Measurements from ENCODE around the gene PHIP. TPM values are rescaled to one million over a fixed set of nuclear protein-coding genes. Genes with fewer than 3 reads are reported as not detected.

Gene PHIP
- total and polyA plus RNA-seq, 2 of the 8 experiments (the other 6 are each of a cell fraction or from before 2014, with no cell fraction given), result 7.3 to 56.2 TPM

DNA sequence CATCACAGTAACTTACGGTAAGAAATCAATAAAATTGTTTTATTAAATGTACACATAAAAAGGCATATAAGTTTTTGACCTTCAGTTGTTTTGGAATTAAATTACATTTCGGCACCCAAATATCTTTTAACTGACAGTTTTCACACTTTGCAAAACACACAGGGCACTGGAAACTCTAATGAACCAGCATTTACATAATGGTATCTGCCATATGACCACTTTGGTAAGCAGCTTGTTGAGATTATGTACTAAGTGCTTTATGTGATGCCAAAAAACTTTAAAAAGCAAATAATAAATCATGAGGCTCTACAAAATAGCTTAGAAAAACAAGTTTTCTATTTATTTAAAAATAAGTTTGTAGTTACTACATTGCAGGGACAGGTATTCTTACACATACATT, 142.5 kb downstream of the PHIP start:
- Histone ChIP-seq H3K79me2 (ENCODE audit: control insufficient read depth in 1 of 2, insufficient read depth in 2 of 2, low read length in 2 of 2) (no peaks in the 10 kb centered on the region), H2BK12ac (ENCODE audit: low read depth, low read length) (no peak overlapping the region), H3K27me3 (replicated peaks in 1 of 4; ENCODE audit: control insufficient read depth in 3 of 4, extremely low read depth in 1 of 4, insufficient read depth in 3 of 4, low read length in 3 of 4) (no peaks in the 10 kb centered on the region), H2BK5ac (ENCODE audit: low read depth, low read length) (no peak overlapping the region), H4K8ac (ENCODE audit: extremely low read depth, insufficient read depth, low read length) (no peak overlapping the region), H2AK5ac (ENCODE audit: low read depth, low read length) (no peak overlapping the region), H3K18ac (ENCODE audit: extremely low read depth, low read length) (no peak overlapping the region), H3K27ac (ENCODE audit: low read depth, low read length) (no peak overlapping the region), H3K56ac (replicated peaks; ENCODE audit: insufficient read length, low read depth, low read length) (no peak overlapping the region), H3K23me2 (ENCODE audit: low read depth, low read length) (no peaks in the 10 kb centered on the region), H2BK20ac (ENCODE audit: low read length) (no peak overlapping the region), H3K14ac (ENCODE audit: insufficient read length) (no peak overlapping the region), H3K36me3 (ENCODE audit: control insufficient read depth in 2 of 4, insufficient read depth in 4 of 4, low read length in 3 of 4) (peaks cover 0 to 24% (median 7%) of the 10 kb centered on the region in 4 experiments; a peak in 5 of 8 replicates), H2BK15ac (ENCODE audit: low read length) (no peak overlapping the region), H4K20me1 (replicated peaks in 1 of 2; ENCODE audit: control insufficient read depth in 1 of 2, insufficient read depth in 2 of 2, low read length in 2 of 2) (no peaks in the 10 kb centered on the region), H3K23ac (ENCODE audit: insufficient read length) (no peak overlapping the region), H4K5ac (ENCODE audit: insufficient read length, low read depth, low read length) (no peak overlapping the region), H3K4me1 (replicated peaks in 1 of 4; ENCODE audit: control insufficient read depth in 3 of 4, insufficient read depth in 4 of 4, low read length in 3 of 4) (no peaks in the 10 kb centered on the region), H2AFZ (ENCODE audit: low read length) (no peak overlapping the region), H2BK120ac (replicated peaks; ENCODE audit: low read depth, low read length) (no peak overlapping the region), H4K91ac (replicated peaks; ENCODE audit: insufficient read length, low read length) (no peak overlapping the region), H3K9me3 (ENCODE audit: insufficient read depth in 2 of 2, low read depth in 1 of 2, low read length in 1 of 2) (no peaks in the 10 kb centered on the region), H3K4me3 (ENCODE audit: extremely low read depth in 1 of 4, insufficient read depth in 2 of 4, low read depth in 3 of 4, low read length in 4 of 4) (no peak overlapping the region), H3K4ac (replicated peaks; ENCODE audit: insufficient read length, low read depth, low read length) (no peak overlapping the region), H3K4me2 (ENCODE audit: insufficient read depth in 1 of 2, low read depth in 2 of 2, low read length in 2 of 2) (no peak overlapping the region), H3K9ac (replicated peaks in 1 of 4; ENCODE audit: extremely low read depth in 1 of 4, low read depth in 3 of 4, low read length in 3 of 4) (no peak overlapping the region), H3K79me1 (ENCODE audit: low read depth, low read length) (no peaks in the 10 kb centered on the region)
- ChIA-PET CTCF (ENCODE audit: partially characterized antibody) (no interaction called here), POLR2A (ENCODE audit: partially characterized antibody) (no interaction called here)
- no peak for FAIRE-seq
- DNase-seq (ENCODE audit: low read depth in 1 of 2, low spot score in 2 of 2), result no peak
- TF ChIP-seq TAF1 (IDR thresholded peaks at IDR 0.05; ENCODE audit: low read depth, low read length), result no peak
- no peak for TF ChIP-seq SP1 (IDR thresholded peaks at IDR 0.05; ENCODE audit: low read depth, low read length)
- TF ChIP-seq SRF (IDR thresholded peaks at IDR 0.05; ENCODE audit: low read depth, low read length), result no peak
- TF ChIP-seq, protein P1, sequence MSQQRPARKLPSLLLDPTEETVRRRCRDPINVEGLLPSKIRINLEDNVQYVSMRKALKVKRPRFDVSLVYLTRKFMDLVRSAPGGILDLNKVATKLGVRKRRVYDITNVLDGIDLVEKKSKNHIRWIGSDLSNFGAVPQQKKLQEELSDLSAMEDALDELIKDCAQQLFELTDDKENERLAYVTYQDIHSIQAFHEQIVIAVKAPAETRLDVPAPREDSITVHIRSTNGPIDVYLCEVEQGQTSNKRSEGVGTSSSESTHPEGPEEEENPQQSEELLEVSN (IDR thresholded peaks at IDR 0.05), result no peak
- WGBS, 2 experiments (ENCODE audit: extremely low coverage in 1 of 2, insufficient coverage in 1 of 2, insufficient read length in 1 of 2, insufficient replicate concordance in 2 of 2, low coverage in 1 of 2, low lambda C conversion rate in 2 of 2, missing lambda C conversion rate in 1 of 2), result 88% methylated on average over 2 of the region's 2 CpGs; no CpG with 5 or more reads in 1 of the 2 experiments

All from H1 (cell line).